Body of pancreas (tissue), 4 donors: ENCODE measurements around the gene CLIP4.

ENCODE experiments used
- CTCF ChIP-seq, 7 experiments: fragments of 450-650 bp in 4 of 7; fragments of 200-600 bp in 3 of 7; sonication (generic) in 3 of 7; IDR thresholded peaks; one replicate each; pipeline ENCODE4 v1.5.1; 2016 to 2019; ENCODE audit warnings: antibody characterized with exemption in 7 of 7
- POLR2A ChIP-seq, 3 donors: fragments of 450-650 bp; IDR thresholded peaks; one replicate each; pipeline ENCODE4 v1.6.1; 2016; ENCODE audit warnings: antibody characterized with exemption in 3 of 3, mild to moderate bottlenecking in 2 of 3

- TF ChIP-seq CTCF (IDR thresholded peaks at IDR 0.05) = no peak
- TF ChIP-seq POLR2A (IDR thresholded peaks at IDR 0.05) = no peak
Observed at GRCh38 chr2:29097569-29097968, 17.6 kb upstream of the CLIP4 start.
